Loucy (cell line): ENCODE results near the gene FZD10.

Source experiments
- H2AFZ ChIP-seq: fragments of 200-600 bp; sonication (generic); 2 replicates; pipeline ENCODE4 v1.6.0; 2016; ENCODE audit warnings: antibody characterized with exemption, mild to moderate bottlenecking, low read length, moderate library complexity
- H3F3A ChIP-seq: fragments of 200-600 bp; 2 replicates; pipeline ENCODE4 v1.6.0; 2016; ENCODE audit warnings: antibody characterized with exemption, low read depth, mild to moderate bottlenecking
- H3K27me3 ChIP-seq: fragments of 200-600 bp; sonication (generic); 2 replicates; pipeline ENCODE4 v1.6.1; 2014; ENCODE audit warnings: low read length, mild to moderate bottlenecking; ENCODE audit not compliant: insufficient read depth, poor library complexity, severe bottlenecking
- H3K36me3 ChIP-seq: fragments of 200-600 bp; sonication (generic); 2 replicates; pipeline ENCODE4 v1.6.1; 2016; ENCODE audit warnings: low read length; ENCODE audit not compliant: insufficient read depth
- H3K4me1 ChIP-seq: fragments of 200-600 bp; sonication (generic); 2 replicates; pipeline ENCODE4 v1.5.1; 2014; ENCODE audit warnings: low read length, mild to moderate bottlenecking; ENCODE audit not compliant: insufficient read depth, poor library complexity, severe bottlenecking
- H3K4me2 ChIP-seq: fragments of 200-600 bp; sonication (generic); 2 replicates; pipeline ENCODE4 v1.6.0; 2014; ENCODE audit warnings: antibody characterized with exemption, low read length, low read depth, mild to moderate bottlenecking; ENCODE audit not compliant: poor library complexity, severe bottlenecking
- H3K4me3 ChIP-seq: fragments of 200-600 bp; sonication (generic); 2 replicates; pipeline ENCODE4 v1.5.1; 2014; ENCODE audit warnings: low read length, mild to moderate bottlenecking, mixed read lengths; ENCODE audit not compliant: poor library complexity, severe bottlenecking
- H3K79me2 ChIP-seq: fragments of 200-600 bp; sonication (generic); 2 replicates; pipeline ENCODE4 v1.6.1; 2014; ENCODE audit warnings: low read length; ENCODE audit not compliant: insufficient read depth
- H3K9ac ChIP-seq: fragments of 200-600 bp; sonication (generic); 2 replicates; pipeline ENCODE4 v1.6.0; 2014; ENCODE audit warnings: mild to moderate bottlenecking, low read depth, low read length, moderate library complexity; ENCODE audit not compliant: poor library complexity, severe bottlenecking
- H3K9me2 ChIP-seq: fragments of 200-600 bp; sonication (generic); replicated peaks from 2 replicates; pipeline ENCODE4 v1.6.1; 2016; ENCODE audit warnings: low read depth, low read length, mixed read lengths
- H3K9me3 ChIP-seq: fragments of 200-600 bp; sonication (generic); 2 replicates; pipeline ENCODE4 v1.6.1; 2014; ENCODE audit warnings: mild to moderate bottlenecking, antibody characterized with exemption, low read length, low read depth; ENCODE audit not compliant: insufficient read depth
- H4K20me1 ChIP-seq: fragments of 200-600 bp; sonication (generic); 2 replicates; pipeline ENCODE4 v1.6.0; 2014; ENCODE audit warnings: antibody characterized with exemption, low read length, mild to moderate bottlenecking; ENCODE audit not compliant: insufficient read depth, poor library complexity, severe bottlenecking
- EZH2phosphoT487 ChIP-seq: fragments of 200-600 bp; IDR thresholded peaks from 2 replicates; pipeline ENCODE4 v1.6.1; 2018; ENCODE audit warnings: antibody characterized with exemption, mild to moderate bottlenecking, moderate library complexity, borderline replicate concordance
- TF ChIP-seq, protein P1 (sequence below): fragments of 200-600 bp; sonication (generic); conservative IDR thresholded peaks from 2 replicates; pipeline ENCODE4 v1.5.1; 2014; ENCODE audit warnings: mild to moderate bottlenecking, antibody characterized with exemption, low read length

Gene FZD10

DNA sequence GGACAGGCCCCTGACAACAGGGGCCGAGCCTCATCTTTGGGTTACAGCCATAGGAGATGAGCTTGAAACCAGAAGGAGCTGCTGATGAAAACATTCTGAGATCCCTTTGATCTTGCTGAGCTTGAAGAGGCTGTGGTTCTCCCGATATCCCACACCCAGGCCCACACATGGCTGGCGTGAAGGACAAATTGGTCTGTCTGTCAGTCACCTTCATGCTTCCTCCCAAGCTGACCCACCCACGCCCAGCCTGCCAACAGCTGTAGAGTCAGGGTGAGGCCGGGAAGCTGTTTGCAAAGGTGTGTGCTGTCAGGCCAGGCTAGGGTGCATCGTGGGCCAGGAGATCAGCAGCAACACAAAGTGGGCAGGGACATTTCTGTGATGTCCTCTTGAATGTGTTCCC is 43.2 kb downstream of the FZD10 start:
- Histone ChIP-seq H2AFZ (no peak overlapping the region), H3K9me3 (no peaks in the 10 kb centered on the region), H3K9ac (no peak overlapping the region), H3K4me1 (no peaks in the 10 kb centered on the region), H3K4me2 (no peak overlapping the region), H3K9me2 (no peaks in the 10 kb centered on the region), H3K36me3 (no peaks in the 10 kb centered on the region), H3K27me3 (no peaks in the 10 kb centered on the region), H3K79me2 (no peaks in the 10 kb centered on the region), H3K4me3 (no peak overlapping the region), H4K20me1 (no peaks in the 10 kb centered on the region), H3F3A (no peaks in the 10 kb centered on the region)
- TF ChIP-seq, protein P1, sequence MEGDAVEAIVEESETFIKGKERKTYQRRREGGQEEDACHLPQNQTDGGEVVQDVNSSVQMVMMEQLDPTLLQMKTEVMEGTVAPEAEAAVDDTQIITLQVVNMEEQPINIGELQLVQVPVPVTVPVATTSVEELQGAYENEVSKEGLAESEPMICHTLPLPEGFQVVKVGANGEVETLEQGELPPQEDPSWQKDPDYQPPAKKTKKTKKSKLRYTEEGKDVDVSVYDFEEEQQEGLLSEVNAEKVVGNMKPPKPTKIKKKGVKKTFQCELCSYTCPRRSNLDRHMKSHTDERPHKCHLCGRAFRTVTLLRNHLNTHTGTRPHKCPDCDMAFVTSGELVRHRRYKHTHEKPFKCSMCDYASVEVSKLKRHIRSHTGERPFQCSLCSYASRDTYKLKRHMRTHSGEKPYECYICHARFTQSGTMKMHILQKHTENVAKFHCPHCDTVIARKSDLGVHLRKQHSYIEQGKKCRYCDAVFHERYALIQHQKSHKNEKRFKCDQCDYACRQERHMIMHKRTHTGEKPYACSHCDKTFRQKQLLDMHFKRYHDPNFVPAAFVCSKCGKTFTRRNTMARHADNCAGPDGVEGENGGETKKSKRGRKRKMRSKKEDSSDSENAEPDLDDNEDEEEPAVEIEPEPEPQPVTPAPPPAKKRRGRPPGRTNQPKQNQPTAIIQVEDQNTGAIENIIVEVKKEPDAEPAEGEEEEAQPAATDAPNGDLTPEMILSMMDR = no peak
- no peak for TF ChIP-seq EZH2phosphoT487

GRCh38 chr12:130212384-130212989 is 50.2 kb downstream of the FZD10 start:
- Histone ChIP-seq H3K9me3 (no peaks in the 10 kb centered on the region; the same call in 1 of the 2 replicates), H3K9me2 (no peaks in the 10 kb centered on the region), H2AFZ (no peak overlapping the region), H4K20me1 (no peaks in the 10 kb centered on the region), H3K36me3 (no peaks in the 10 kb centered on the region), H3K27me3 (no peaks in the 10 kb centered on the region), H3K4me2 (no peak overlapping the region), H3F3A (no peaks in the 10 kb centered on the region), H3K9ac (no peak overlapping the region), H3K4me1 (no peaks in the 10 kb centered on the region), H3K4me3 (no peak overlapping the region), H3K79me2 (no peaks in the 10 kb centered on the region)
- TF ChIP-seq, protein P1 = no peak

DNA sequence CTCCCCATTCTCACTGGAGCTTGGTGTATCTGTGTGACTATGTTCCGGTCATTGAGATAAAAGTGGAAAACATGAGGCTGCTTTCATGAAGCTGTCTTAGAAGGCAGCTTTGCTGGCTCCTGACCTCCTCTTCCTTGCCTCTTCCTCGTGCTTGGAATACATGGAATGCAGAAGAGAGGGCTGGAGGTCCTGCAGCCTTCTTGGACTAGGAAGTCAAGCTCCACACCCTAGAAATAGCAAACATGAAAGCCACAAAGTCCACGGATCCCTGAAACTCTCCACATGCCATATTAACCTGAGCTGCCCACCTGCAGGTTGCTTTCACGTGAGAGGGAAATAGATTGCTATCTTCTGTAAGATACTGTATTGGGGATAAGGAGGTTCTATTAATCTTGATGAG is 51.0 kb downstream of the FZD10 start:
- no peaks in the 10 kb centered on the region; the same call in 1 of the 2 replicates for H3K9me3 ChIP-seq
- no peak overlapping the region for H3K9ac ChIP-seq
- H4K20me1 ChIP-seq = no peaks in the 10 kb centered on the region
- H3K9me2 ChIP-seq = no peaks in the 10 kb centered on the region
- H3K79me2 ChIP-seq = no peaks in the 10 kb centered on the region
- H3K4me1 ChIP-seq = no peaks in the 10 kb centered on the region
- no peak overlapping the region for H3K4me3 ChIP-seq
- no peak for TF ChIP-seq EZH2phosphoT487
- no peaks in the 10 kb centered on the region for H3F3A ChIP-seq
- no peak overlapping the region for H2AFZ ChIP-seq
- H3K27me3 ChIP-seq = no peaks in the 10 kb centered on the region
- H3K36me3 ChIP-seq = no peaks in the 10 kb centered on the region
- no peak overlapping the region for H3K4me2 ChIP-seq

GRCh38 chr12:130214686-130215395 is 52.6 kb downstream of the FZD10 start:
- Histone ChIP-seq H4K20me1 (no peaks in the 10 kb centered on the region), H3K36me3 (no peaks in the 10 kb centered on the region), H3K9me2 (no peaks in the 10 kb centered on the region), H3K79me2 (no peaks in the 10 kb centered on the region), H3F3A (no peaks in the 10 kb centered on the region), H3K4me1 (no peaks in the 10 kb centered on the region), H3K27me3 (no peaks in the 10 kb centered on the region), H2AFZ (no peak overlapping the region), H3K9me3 (no peaks in the 10 kb centered on the region; the same call in 1 of the 2 replicates), H3K4me3 (no peak overlapping the region), H3K9ac (no peak overlapping the region), H3K4me2 (no peak overlapping the region)
- TF ChIP-seq EZH2phosphoT487 = no peak
- TF ChIP-seq, protein P1 = no peak
